ENCODE measurements around the gene TMEM145. TPM values are rescaled to one million over a fixed set of nuclear protein-coding genes. Genes with fewer than 3 reads are reported as not detected.
"Not testable (repeated sequence)": the region's sequence is repeated elsewhere in the genome, so short reads cannot be mapped to it uniquely, and the experiment has no call there.

TMEM145 gene
- total RNA-seq, 1 donor from 2014 or later: not detected

- no peak for ATAC-seq
- DNase-seq (ENCODE audit: low spot score): no peak
Observed at GRCh38 chr19:42332059-42332458, 18.9 kb downstream of the TMEM145 start.

GRCh38 chr19:42333018-42333417, 19.9 kb downstream of the TMEM145 start:
- DNase-seq (ENCODE audit: low spot score) (no peak), ATAC-seq (no peak)

GRCh38 chr19:42333975-42334696, 21.0 kb downstream of the TMEM145 start:
- DNase-seq (ENCODE audit: low spot score): no peak
- ATAC-seq: no peak

GRCh38 chr19:42334697-42335373, 21.7 kb downstream of the TMEM145 start:
- DNase-seq (ENCODE audit: low spot score): no peak
- ATAC-seq: no peak

- ATAC-seq (no peak), DNase-seq (ENCODE audit: low spot score) (no peak)
Observed at GRCh38 chr19:42335374-42335936, 22.3 kb downstream of the TMEM145 start.

GRCh38 chr19:42335971-42336370, 22.9 kb downstream of the TMEM145 start:
- no peak for ATAC-seq
- no peak for DNase-seq (ENCODE audit: low spot score)

- DNase-seq (ENCODE audit: low spot score); ATAC-seq: not testable (repeated sequence)
Observed at GRCh38 chr19:42339126-42339860, 26.2 kb downstream of the TMEM145 start.

- DNase-seq (ENCODE audit: low spot score); ATAC-seq: not testable (repeated sequence)
Observed at GRCh38 chr19:42339922-42340321, 26.8 kb downstream of the TMEM145 start.

- ATAC-seq (no peak), DNase-seq (ENCODE audit: low spot score) (no peak)
Observed at GRCh38 chr19:42343344-42344110, 30.4 kb downstream of the TMEM145 start.

- ATAC-seq (no peak), DNase-seq (ENCODE audit: low spot score) (no peak)
Observed at GRCh38 chr19:42344336-42344893, 31.3 kb downstream of the TMEM145 start.

- DNase-seq (ENCODE audit: low spot score) (no peak), ATAC-seq (peak; percentile 47)
Observed at GRCh38 chr19:42345191-42345812, 32.2 kb downstream of the TMEM145 start.

GRCh38 chr19:42348211-42348610, 35.1 kb downstream of the TMEM145 start:
- no peak for ATAC-seq

GRCh38 chr19:42349378-42350107, 36.4 kb downstream of the TMEM145 start:
- no peak for ATAC-seq
- no peak for DNase-seq (ENCODE audit: low spot score)

More at GRCh38 chr19:42348211-42348610, 35.1 kb downstream of the TMEM145 start:
- no peak for DNase-seq (ENCODE audit: low spot score)

GRCh38 chr19:42350417-42350816, 37.3 kb downstream of the TMEM145 start:
- no peak for DNase-seq (ENCODE audit: low spot score)
- no peak for ATAC-seq

- DNase-seq (ENCODE audit: low spot score) (no peak), ATAC-seq (no peak)
Observed at GRCh38 chr19:42351079-42351735, 38.1 kb downstream of the TMEM145 start.

GRCh38 chr19:42352301-42353259, 39.5 kb downstream of the TMEM145 start:
- DNase-seq (ENCODE audit: low spot score) (no peak), ATAC-seq (no peak)

- DNase-seq (ENCODE audit: low spot score) (no peak), ATAC-seq (no peak)
Observed at GRCh38 chr19:42353341-42354015, 40.4 kb downstream of the TMEM145 start.
